Measurements from ENCODE around the gene ITGA1. TPM values are rescaled to one million over a fixed set of nuclear protein-coding genes. Genes with fewer than 3 reads are reported as not detected.

Gene ITGA1
- total RNA-seq, 1 donor from 2014 or later, result 4.5 TPM

- no peak for FAIRE-seq
Observed at GRCh38 chr5:52989025-52989780, 201.5 kb downstream of the ITGA1 start, which contains the start of gene ITGA2. TSS of gene ITGA2 (plus strand) at chr5:52989352. CDS start at chr5:52989469, 117 bp downstream.

GRCh38 chr5:52989781-52990527 is 202.2 kb downstream of the ITGA1 start:
- DNase-seq (ENCODE audit: low spot score in 2 of 2) (peak; percentile 58 to 73), FAIRE-seq (no peak)

More at GRCh38 chr5:52989025-52989780, 201.5 kb downstream of the ITGA1 start, which contains the start of gene ITGA2:
- peak; percentile 41 to 61 for DNase-seq (ENCODE audit: low spot score in 2 of 2)

- FAIRE-seq, result no peak
- no peak for DNase-seq (ENCODE audit: low spot score in 2 of 2)
Observed at GRCh38 chr5:52990528-52990925, 202.8 kb downstream of the ITGA1 start.

- DNase-seq (ENCODE audit: low spot score in 2 of 2) (no peak), FAIRE-seq (no peak)
Observed at GRCh38 chr5:52993367-52993766, 205.7 kb downstream of the ITGA1 start.

GRCh38 chr5:52994266-52994665 is 206.6 kb downstream of the ITGA1 start:
- DNase-seq (ENCODE audit: low spot score in 2 of 2), result no peak
- no peak for FAIRE-seq

- no peak for DNase-seq (ENCODE audit: low spot score in 2 of 2)
- FAIRE-seq, result no peak
Observed at GRCh38 chr5:52995095-52995494, 207.4 kb downstream of the ITGA1 start.

- no peak for DNase-seq (ENCODE audit: low spot score in 2 of 2)
Observed at GRCh38 chr5:52995914-52996313, 208.2 kb downstream of the ITGA1 start.

GRCh38 chr5:52996979-52997378 is 209.3 kb downstream of the ITGA1 start:
- FAIRE-seq (peak; percentile 42), DNase-seq (ENCODE audit: low spot score in 2 of 2) (no peak)

More at GRCh38 chr5:52995914-52996313, 208.2 kb downstream of the ITGA1 start:
- FAIRE-seq, result no peak

- FAIRE-seq, result peak; percentile 94
Observed at GRCh38 chr5:52997424-52997823, 209.7 kb downstream of the ITGA1 start.

GRCh38 chr5:52998552-52999313 is 211.0 kb downstream of the ITGA1 start:
- DNase-seq (ENCODE audit: low spot score in 2 of 2) (no peak), FAIRE-seq (no peak)

More at GRCh38 chr5:52997424-52997823, 209.7 kb downstream of the ITGA1 start:
- peak in 1 of 2 donors; percentile 39 for DNase-seq (ENCODE audit: low spot score in 2 of 2)

- FAIRE-seq (no peak), DNase-seq (ENCODE audit: low spot score in 2 of 2) (no peak)
Observed at GRCh38 chr5:52999344-52999949, 211.7 kb downstream of the ITGA1 start.

- no peak for DNase-seq (ENCODE audit: low spot score in 2 of 2)
- no peak for FAIRE-seq
Observed at GRCh38 chr5:53001541-53001940, 213.8 kb downstream of the ITGA1 start.

- FAIRE-seq (no peak), DNase-seq (ENCODE audit: low spot score in 2 of 2) (no peak)
Observed at GRCh38 chr5:53002491-53002890, 214.8 kb downstream of the ITGA1 start.

GRCh38 chr5:53003144-53003543 is 215.4 kb downstream of the ITGA1 start:
- FAIRE-seq, result no peak
- DNase-seq (ENCODE audit: low spot score in 2 of 2), result no peak

- no peak for DNase-seq (ENCODE audit: low spot score in 2 of 2)
Observed at GRCh38 chr5:53006911-53007890, 219.5 kb downstream of the ITGA1 start.

GRCh38 chr5:53008751-53009150 is 221.0 kb downstream of the ITGA1 start:
- no peak for FAIRE-seq
- no peak for DNase-seq (ENCODE audit: low spot score in 2 of 2)

More at GRCh38 chr5:53006911-53007890, 219.5 kb downstream of the ITGA1 start:
- FAIRE-seq, result no peak

Measured in frontal cortex (tissue), 4 donors.